HG02678 (cell line): Measurements from ENCODE around the gene ABCA4.

Source experiments
- ATAC-seq: cut with Tn5 transposase; IDR thresholded peaks from one replicate; pipeline ENCODE4 v1.9.1; 2021; ENCODE audit warnings: mild to moderate bottlenecking, moderate library complexity; ENCODE audit not compliant: unreplicated experiment

The ABCA4 gene

DNA sequence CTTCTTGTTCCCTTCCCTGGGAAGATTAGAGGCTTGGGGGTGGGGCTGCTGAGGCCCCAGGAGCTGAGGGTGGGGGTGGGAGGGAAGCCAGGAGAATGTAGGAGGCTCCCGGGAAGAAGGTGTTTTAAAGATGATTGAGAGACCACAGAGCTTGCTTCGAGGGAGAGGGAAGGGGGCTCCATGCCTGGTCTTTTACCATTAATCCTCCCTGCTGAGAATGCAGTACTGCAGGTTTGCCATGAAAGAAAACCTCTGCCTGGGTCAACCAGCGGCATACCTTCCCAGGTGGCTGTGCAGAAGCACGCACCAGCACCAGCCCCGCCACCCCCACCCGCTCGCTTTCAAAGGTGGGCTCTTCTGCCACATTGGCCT is 15.4 kb downstream of the ABCA4 start:
- ATAC-seq = no peak

DNA sequence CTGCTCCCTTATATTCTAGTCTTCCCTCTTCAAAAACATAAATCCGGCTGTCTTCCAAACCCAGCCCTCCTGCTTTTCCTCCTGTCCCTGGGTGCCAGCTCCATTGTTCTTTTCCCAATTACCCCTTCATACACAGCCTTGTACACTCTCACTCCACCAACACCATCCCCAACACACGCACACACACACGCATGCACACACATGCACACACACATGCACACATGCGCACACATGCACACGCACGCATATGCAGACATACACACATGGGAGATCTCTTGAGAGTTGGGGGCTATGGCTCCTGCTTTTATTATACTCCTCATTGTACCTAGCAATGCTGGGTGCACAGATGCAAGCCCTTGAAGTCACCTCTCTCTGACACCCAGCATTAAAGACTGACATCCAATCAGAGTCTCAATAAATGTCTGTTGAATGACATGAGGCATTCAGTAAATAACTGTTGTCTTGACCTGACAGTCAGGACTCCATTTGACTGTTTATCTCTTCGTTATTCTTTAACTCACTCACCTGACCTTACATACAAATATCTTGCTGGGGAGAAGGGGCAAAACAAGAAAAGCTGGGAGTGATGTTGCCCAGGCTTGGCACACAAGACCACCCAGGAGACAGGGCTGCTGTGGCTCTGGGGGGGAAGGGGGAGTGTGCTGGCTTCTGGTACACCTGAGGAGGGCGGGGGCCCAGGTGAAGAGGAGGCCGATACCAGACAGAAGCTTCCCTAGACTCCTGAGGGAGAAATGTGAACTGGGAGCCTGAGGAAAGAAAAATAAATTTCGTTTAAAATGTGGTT is 16.0 kb downstream of the ABCA4 start:
- ATAC-seq = no peak

GRCh38 chr1:94104127-94104684 is 16.7 kb downstream of the ABCA4 start:
- no peak for ATAC-seq

GRCh38 chr1:94103608-94104007 is 17.3 kb downstream of the ABCA4 start:
- ATAC-seq = no peak

DNA sequence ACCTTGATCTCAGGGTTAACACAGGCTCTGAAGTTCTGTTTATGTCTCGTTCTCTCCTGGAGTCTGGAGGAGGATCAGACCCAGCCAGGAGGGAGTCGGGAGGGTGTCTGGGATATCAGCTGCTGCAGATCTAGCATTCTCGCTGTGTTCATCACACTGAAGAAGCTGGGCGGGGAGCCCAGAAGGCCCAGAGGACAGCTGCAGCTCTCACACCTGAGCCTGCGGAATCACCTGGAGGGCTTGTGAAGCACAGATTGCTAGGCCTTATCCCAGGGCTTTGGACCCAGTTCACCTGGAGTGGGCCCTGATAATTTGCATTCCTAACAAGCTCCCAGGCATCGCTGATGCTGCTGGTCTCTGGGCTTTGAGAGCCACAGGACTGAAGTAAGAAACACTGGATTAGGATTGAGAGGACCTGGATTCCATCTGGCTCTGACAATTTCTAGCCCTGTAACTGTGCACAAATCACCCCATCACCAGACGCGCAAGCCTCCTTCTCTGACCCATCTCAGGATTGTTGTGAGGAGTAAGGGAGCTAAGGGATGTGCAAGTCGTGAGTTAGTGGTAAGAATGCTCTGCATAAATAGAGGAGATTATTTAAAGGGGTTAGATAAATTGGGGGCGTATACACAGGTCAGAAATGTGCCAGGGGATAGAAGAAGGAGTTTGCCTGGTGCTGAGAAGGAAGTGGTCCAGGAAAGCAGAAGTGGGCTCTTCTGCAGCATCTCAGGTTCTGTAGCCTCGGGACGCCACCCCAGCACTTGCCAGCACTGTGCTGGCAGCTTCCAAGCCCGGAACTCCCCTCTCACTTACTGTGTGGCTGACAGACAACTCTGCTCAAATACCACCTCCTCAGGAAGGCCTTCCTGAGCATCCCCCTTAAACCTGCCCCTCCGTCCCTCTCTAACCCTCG is 19.1 kb downstream of the ABCA4 start:
- ATAC-seq = no peak

DNA sequence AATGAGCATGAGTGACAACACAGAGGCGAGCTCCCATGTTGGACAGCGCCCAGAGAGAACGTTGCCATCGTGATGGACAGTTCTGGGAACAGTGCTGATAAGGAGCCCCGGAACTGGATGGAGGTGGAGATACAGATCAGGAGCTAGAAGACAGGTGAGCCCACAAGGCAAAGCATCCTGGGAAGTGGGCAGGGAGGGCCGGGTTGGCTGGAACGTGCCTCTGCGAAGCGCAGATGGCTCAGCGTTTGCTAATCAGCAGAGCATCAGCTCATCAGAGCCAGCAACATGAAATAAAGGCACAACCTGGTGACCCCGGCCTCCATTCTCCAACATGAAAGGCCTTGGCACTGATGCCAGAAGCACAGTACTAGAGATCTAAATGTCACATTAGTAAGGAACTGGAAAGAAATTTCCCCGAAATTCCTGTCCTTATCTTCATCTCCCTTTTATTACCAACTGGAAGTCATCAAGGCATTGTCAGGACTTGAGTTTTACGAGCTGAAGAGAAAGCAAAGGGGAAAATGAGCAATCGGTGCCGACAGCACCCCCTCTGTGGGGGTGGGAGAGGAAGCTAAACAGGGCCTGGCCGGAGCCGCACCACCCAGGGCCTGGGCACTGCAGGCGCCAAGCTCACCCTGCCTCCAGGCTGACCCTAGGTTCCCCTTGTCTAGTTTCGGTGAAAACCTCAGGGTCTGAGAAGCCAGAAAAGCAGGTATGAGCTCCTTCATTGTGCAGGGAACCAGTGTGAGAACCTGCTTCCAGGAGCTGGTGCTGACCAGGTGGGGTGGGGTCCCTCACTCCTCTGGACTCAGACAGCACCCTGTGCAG is 19.9 kb downstream of the ABCA4 start:
- no peak for ATAC-seq

GRCh38 chr1:94100129-94100784 is 20.7 kb downstream of the ABCA4 start:
- no peak for ATAC-seq

DNA sequence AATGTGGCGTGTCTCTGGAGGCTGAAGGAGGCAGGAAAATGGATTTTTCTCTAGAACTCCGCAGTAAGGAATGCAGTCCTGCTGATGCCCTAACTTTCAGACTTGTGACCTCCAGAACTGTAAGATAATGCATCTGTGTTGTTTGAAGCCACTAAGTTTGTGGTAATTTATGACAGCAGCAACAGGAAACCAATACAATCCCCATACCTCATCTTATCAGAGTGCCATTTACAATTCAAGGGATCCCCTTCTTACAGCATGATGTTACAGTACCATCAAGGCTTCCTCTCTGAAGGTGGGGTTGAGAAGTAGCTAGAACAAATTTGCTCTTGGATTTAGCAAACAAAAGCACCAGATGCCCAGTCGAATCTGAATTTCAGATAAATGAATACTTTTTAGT is 21.6 kb downstream of the ABCA4 start:
- ATAC-seq = no peak

DNA sequence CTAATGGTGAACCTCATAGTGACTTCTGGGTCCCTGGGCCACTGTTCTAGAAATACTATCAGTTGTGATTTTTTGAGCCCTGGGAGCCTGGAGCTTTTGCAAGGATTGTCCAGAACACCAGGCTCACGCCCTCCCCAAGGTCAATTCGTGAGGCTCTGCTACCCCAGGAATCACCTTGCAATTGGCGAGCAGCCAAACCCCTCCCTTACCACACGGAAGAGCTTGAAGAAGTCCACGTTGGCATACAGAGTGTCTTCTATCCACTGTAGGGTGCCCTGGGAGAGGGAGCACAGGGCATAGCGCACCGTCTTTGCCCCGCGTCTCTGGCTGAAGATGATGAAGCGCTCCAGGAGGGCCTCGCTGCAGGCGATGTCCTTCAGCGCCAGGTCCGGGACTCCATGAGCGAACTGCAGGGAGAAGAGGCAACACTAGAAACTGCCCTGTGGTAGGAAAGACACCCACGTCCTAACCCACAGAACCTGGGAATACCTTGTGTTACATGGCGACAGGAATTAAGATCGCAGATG is 22.3 kb downstream of the ABCA4 start:
- ATAC-seq = no peak

DNA sequence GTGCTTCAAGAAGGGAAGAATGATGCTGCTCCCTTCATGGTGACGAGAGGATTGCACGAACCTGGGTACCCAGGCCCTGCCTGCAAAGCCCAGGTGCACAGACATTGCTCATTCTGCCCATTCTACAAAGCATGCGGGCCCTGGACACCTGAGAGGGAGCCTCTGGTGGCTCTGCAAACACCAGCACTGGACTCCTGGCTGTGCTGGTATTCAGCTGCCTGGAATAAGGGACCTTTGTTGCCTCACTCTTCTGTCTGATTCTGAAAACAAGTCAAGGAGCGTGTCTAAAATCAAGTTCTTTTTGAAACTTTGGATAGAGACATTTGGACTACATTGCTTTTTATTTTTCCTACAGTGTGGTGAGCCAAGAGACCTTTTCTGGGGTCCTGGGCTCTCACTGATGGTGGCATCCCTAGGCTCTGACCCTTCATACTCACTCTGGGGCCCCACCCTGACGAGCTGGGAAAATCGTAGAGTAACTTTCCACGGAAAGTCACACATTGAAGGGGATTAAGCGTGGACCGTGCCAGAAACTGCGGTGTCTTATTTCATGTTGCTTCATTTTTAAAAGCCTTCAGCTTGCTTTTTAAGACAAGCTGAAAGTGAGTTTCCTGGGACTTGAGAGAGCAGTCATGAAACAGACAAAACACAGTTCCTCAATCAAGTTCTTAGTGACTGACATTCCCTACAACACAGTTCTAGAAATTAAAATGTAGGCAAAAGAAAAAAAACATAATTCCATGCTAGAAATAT is 24.0 kb downstream of the ABCA4 start:
- ATAC-seq = no peak

DNA sequence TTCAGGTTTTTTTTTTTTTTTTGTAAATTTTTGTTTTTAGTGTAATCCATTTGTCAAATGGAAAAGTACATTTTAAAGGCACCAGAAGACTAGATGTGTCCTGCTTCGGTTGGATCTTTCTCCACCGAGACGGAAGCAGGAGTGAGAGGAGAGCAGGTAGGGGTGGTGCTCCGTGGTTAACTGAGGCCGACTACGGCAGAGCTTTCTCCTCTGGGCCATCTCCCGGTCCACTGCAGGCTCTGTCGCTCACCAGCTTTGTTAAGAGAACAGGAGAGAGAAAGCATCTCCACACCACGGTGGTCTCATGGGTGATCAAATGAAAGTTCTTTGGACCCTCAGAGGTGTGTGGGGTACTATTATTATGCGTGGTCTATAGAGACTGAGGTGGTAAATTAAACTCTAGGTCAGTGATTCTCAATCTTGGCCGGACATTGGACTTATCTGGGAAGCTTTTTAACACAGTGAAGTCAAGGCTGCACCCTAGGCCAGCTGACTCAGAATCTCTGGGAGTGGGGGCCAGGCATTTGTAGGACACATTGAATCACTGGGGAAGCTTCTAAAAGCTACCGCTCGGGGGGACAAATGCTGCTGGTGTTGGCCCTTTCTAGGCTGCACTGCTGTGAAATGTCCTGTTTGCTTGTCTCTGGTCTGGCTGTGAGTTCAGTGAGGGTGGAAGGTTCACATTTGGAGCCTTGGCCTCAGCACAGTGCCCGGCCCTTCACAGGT is 25.0 kb downstream of the ABCA4 start:
- ATAC-seq = no peak

DNA sequence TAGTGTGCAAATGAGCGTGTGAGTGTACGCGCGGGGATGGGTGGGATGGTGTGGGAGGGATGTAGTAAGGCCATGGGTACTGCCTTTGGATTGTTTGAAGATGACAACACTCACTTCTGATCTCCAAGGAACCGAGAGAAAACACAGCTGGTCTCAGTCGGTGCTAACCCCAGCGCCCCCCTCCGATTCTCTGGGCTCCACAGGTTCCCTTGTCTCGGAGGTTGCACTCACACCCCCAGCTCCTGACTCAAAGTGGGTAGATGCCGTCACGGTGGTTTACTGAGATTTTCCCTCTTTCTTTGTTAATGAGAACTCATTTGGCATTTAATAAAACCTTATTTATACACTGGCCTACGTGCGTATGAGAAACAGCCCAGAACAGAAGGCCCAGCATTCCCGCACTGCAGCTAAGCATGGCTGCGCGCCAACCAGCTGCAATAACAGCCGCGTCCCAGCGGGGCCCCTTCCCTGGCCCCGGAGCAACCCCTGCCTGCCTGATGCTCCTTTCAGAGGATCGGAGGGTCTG is 25.8 kb downstream of the ABCA4 start:
- ATAC-seq = no peak

- ATAC-seq = no peak
Observed at GRCh38 chr1:94094469-94095111, 26.4 kb downstream of the ABCA4 start.

DNA sequence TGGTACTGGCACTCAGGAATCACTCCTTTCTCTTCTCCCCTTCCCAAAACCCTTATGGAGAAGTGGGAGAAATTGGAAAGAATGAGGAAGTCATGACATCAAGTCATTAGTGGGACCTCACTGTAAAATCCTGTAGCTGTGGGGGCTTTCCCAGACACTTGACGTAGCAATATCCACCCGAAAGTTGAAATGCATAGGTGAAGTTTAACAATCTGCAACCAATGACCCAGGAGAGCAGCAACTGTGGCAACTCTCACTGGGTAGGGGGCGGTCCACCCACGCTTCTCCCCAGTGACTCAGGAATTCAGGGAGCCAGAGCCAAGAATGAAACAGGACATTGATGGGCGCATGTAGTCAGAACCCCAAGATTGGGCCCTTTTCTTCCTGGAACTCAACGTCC is 27.0 kb downstream of the ABCA4 start:
- ATAC-seq = no peak

DNA sequence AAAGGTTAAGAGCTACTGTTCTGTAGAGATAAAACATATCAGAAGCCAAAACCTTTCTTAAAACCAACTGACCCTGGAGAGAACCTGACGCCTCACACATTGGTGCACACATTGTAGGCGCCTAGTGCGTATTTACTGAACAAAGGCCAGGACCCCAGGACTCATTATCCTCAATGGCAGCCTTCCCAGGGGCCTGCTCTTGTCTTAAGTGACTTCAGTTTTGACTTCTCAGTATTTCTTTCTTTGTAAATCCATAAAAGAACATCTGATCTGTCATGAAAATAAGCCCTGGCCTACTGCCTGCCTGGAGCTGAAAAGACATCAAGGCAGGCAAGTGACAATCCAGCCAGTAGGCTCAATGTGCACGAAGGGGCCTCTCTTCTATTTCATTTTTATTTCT is 27.6 kb downstream of the ABCA4 start:
- ATAC-seq = no peak

GRCh38 chr1:94092210-94092613 is 28.7 kb downstream of the ABCA4 start:
- ATAC-seq = no peak

- no peak for ATAC-seq
Observed at GRCh38 chr1:94090761-94091160, 30.2 kb downstream of the ABCA4 start.

- ATAC-seq = no peak
Observed at GRCh38 chr1:94087193-94087592, 33.8 kb downstream of the ABCA4 start.
